Measurements from ENCODE around the gene PRTN3.

DNA sequence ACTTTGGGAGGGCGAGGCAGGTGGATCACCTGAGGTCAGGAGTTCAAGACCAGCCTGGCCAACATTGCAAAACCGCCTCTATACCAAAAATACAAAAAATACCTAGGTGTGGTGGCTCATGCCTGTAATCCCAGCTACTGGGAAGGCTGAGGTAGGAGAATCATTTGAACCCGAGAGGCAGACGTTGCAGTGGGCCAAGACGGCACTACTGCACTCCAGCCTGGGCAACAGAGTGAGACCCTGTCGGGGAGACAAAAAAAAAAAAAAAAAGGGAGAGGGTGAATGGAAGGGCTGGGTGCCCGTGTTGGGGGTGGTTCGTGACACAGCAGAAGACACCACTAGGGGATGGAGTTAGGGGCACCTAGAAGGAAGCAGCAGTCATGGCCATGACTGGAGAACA is 29.5 kb downstream of the PRTN3 start:
- TF ChIP-seq, protein P1, sequence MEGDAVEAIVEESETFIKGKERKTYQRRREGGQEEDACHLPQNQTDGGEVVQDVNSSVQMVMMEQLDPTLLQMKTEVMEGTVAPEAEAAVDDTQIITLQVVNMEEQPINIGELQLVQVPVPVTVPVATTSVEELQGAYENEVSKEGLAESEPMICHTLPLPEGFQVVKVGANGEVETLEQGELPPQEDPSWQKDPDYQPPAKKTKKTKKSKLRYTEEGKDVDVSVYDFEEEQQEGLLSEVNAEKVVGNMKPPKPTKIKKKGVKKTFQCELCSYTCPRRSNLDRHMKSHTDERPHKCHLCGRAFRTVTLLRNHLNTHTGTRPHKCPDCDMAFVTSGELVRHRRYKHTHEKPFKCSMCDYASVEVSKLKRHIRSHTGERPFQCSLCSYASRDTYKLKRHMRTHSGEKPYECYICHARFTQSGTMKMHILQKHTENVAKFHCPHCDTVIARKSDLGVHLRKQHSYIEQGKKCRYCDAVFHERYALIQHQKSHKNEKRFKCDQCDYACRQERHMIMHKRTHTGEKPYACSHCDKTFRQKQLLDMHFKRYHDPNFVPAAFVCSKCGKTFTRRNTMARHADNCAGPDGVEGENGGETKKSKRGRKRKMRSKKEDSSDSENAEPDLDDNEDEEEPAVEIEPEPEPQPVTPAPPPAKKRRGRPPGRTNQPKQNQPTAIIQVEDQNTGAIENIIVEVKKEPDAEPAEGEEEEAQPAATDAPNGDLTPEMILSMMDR (IDR thresholded peaks at IDR 0.05) = no peak
- no peak for TF ChIP-seq POLR2A (IDR thresholded peaks at IDR 0.05)
